Osteocyte (in vitro differentiated cells): ENCODE data around the gene TCF15. TPM values are rescaled to one million over a fixed set of nuclear protein-coding genes. Genes with fewer than 3 reads are reported as not detected.
A peak's percentile ranks its signal among the peaks of the same experiment; 100 is the strongest.
"Not testable (repeated sequence)": the region's sequence is repeated elsewhere in the genome, so short reads cannot be mapped to it uniquely, and the experiment has no call there.

Source experiments
- DNase-seq: peaks from one replicate; pipeline ENCODE4 v3.0.0; 2021; ENCODE audit warnings: mixed read lengths; ENCODE audit not compliant: unreplicated experiment; ENCODE audit errors: extremely low spot score
- H3K27ac Mint-ChIP-seq: one replicate; pipeline ENCODE4 v1.8.0; 2021; ENCODE audit warnings: mild to moderate bottlenecking, mixed read lengths; ENCODE audit not compliant: unreplicated experiment
- H3K27me3 Mint-ChIP-seq: one replicate; pipeline ENCODE4 v1.8.0; 2021; ENCODE audit warnings: mixed read lengths; ENCODE audit not compliant: unreplicated experiment
- H3K36me3 Mint-ChIP-seq: one replicate; pipeline ENCODE4 v1.8.0; 2021; ENCODE audit warnings: mixed read lengths; ENCODE audit not compliant: unreplicated experiment
- H3K4me1 Mint-ChIP-seq: one replicate; pipeline ENCODE4 v1.8.0; 2021; ENCODE audit warnings: mixed read lengths; ENCODE audit not compliant: unreplicated experiment
- H3K4me3 Mint-ChIP-seq: one replicate; pipeline ENCODE4 v1.8.0; 2021; ENCODE audit warnings: mild to moderate bottlenecking, moderate library complexity, mixed read lengths; ENCODE audit not compliant: unreplicated experiment
- H3K9me3 Mint-ChIP-seq: one replicate; pipeline ENCODE4 v1.8.0; 2021; ENCODE audit warnings: mixed read lengths; ENCODE audit not compliant: unreplicated experiment
- CTCF ChIP-seq: fragments of 200-600 bp; sonication (generic); IDR thresholded peaks from 2 replicates; pipeline ENCODE4 v1.5.0; 2021; ENCODE audit warnings: antibody characterized with exemption, mild to moderate bottlenecking, moderate library complexity
- total RNA-seq: library from RNA; stranded (reverse); gene quantifications from 2 replicates; pipeline ENCODE4 v1.2.1, GENCODE V29; 2021

Gene TCF15
- total RNA-seq, 1 donor from 2014 or later, result not detected

- DNase-seq, result no peak
- Mint-ChIP-seq H3K27me3 (no peaks in the 10 kb centered on the region), H3K4me3 (no peak overlapping the region), H3K4me1 (peaks cover 6% of the 10 kb centered on the region), H3K36me3 (peaks cover 30% of the 10 kb centered on the region), H3K27ac (no peak overlapping the region), H3K9me3 (no peaks in the 10 kb centered on the region)
- no peak for TF ChIP-seq CTCF
Measured at GRCh38 chr20:646107-646867, 36.2 kb upstream of the TCF15 start.

- DNase-seq, result peak; percentile 90
- Mint-ChIP-seq H3K27ac (no peak overlapping the region), H3K36me3 (peaks cover 26% of the 10 kb centered on the region), H3K4me3 (no peak overlapping the region), H3K27me3 (no peaks in the 10 kb centered on the region), H3K9me3 (no peaks in the 10 kb centered on the region), H3K4me1 (peaks cover 6% of the 10 kb centered on the region)
- TF ChIP-seq CTCF, result peak; percentile 92
Measured at GRCh38 chr20:645318-646106, 35.4 kb upstream of the TCF15 start.

- Mint-ChIP-seq H3K4me1 (peaks cover 3% of the 10 kb centered on the region), H3K36me3 (peaks cover 21% of the 10 kb centered on the region), H3K27ac (no peak overlapping the region), H3K9me3 (no peaks in the 10 kb centered on the region), H3K27me3 (no peaks in the 10 kb centered on the region), H3K4me3 (no peak overlapping the region)
- no peak for TF ChIP-seq CTCF
- DNase-seq, result no peak
Measured at GRCh38 chr20:644692-645317, 34.7 kb upstream of the TCF15 start.

GRCh38 chr20:642398-643174 is 32.5 kb upstream of the TCF15 start:
- DNase-seq, result no peak

GRCh38 chr20:642013-642397 is 31.9 kb upstream of the TCF15 start:
- H3K27ac Mint-ChIP-seq, H3K4me1 Mint-ChIP-seq, H3K9me3 Mint-ChIP-seq, H3K4me3 Mint-ChIP-seq, H3K36me3 Mint-ChIP-seq, H3K27me3 Mint-ChIP-seq, DNase-seq: not testable (repeated sequence)

More at GRCh38 chr20:642398-643174, 32.5 kb upstream of the TCF15 start:
- H3K27ac Mint-ChIP-seq, result no peak overlapping the region
- H3K36me3 Mint-ChIP-seq, result peaks cover 5% of the 10 kb centered on the region
- peaks cover 3% of the 10 kb centered on the region for H3K4me1 Mint-ChIP-seq
- peaks cover 3% of the 10 kb centered on the region for H3K27me3 Mint-ChIP-seq
- TF ChIP-seq CTCF, result no peak
- no peak overlapping the region for H3K4me3 Mint-ChIP-seq
- no peaks in the 10 kb centered on the region for H3K9me3 Mint-ChIP-seq
